Measurements from ENCODE around the gene CXCL5. TPM values are rescaled to one million over a fixed set of nuclear protein-coding genes. Genes with fewer than 3 reads are reported as not detected.

The CXCL5 gene
- total RNA-seq, 1 experiment from 2014 or later: 0.10 TPM

DNA sequence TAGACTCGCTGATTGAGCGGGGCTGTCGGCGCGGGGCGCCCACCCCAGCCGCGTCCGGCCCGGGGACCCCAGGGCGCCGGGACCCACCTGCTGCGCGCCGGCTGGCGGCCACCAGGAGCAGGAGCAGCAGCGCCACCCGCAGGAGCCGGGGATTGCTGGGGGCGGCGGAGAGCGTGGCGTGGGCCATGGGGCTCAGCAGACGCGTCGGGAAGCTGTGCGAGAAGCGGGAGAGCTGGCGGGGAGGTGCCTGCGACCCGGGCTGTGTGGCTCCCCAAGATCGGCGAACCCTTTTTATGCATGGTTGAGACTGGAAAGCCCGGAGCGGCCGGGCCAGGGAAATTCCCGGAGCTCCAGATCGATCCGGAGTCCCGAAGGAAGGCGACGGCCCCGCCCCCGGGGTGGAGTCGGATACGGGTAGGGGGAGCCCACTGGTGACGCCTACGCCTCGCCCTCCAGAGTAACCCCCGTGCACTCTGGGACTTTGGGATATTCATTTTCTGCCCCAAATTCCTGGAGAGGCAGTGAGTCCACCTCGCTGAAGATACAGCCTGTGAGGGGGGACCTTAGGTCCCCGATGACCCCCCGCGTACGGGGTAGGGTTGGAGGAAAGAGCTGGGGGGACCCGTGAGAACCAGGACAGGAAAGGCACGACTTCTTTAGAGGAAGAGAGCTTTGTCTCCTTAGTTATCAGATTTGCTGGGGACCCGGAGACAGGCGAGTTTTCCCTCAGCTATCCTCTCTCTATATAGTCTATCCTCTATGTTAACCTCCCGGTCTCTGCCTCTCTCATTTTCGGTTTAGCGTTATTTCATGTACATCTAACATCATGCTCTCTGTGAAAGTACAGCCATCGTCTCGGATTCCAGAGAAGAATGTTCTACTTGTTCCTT lies 40.2 kb upstream of the CXCL5 start, which contains the start of gene CXCL3:
Gene CXCL3, minus strand, starts transcription at position 265 of the 890 bp plus-strand sequence. Its CDS starts 78 bp downstream, at position 187.
- CTCF ChIA-PET: no interaction called here
- in situ Hi-C loops (cut with HindIII; ENCODE audit: low pct_unique_long_range_greater_than_20kb, low sequenced_read_pairs) (no loop called here), intact Hi-C loops (cut with micrococcal nuclease; ENCODE audit: unreplicated experiment) (no loop called here)
- ATAC-seq: peak; percentile 95
- no peak for TF ChIP-seq TCF7L2 (IDR thresholded peaks at IDR 0.05; ENCODE audit: low read depth, low read length)
- TF ChIP-seq, protein P1, sequence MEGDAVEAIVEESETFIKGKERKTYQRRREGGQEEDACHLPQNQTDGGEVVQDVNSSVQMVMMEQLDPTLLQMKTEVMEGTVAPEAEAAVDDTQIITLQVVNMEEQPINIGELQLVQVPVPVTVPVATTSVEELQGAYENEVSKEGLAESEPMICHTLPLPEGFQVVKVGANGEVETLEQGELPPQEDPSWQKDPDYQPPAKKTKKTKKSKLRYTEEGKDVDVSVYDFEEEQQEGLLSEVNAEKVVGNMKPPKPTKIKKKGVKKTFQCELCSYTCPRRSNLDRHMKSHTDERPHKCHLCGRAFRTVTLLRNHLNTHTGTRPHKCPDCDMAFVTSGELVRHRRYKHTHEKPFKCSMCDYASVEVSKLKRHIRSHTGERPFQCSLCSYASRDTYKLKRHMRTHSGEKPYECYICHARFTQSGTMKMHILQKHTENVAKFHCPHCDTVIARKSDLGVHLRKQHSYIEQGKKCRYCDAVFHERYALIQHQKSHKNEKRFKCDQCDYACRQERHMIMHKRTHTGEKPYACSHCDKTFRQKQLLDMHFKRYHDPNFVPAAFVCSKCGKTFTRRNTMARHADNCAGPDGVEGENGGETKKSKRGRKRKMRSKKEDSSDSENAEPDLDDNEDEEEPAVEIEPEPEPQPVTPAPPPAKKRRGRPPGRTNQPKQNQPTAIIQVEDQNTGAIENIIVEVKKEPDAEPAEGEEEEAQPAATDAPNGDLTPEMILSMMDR (IDR thresholded peaks at IDR 0.05): peak; percentile 72
- TF ChIP-seq, protein P2, sequence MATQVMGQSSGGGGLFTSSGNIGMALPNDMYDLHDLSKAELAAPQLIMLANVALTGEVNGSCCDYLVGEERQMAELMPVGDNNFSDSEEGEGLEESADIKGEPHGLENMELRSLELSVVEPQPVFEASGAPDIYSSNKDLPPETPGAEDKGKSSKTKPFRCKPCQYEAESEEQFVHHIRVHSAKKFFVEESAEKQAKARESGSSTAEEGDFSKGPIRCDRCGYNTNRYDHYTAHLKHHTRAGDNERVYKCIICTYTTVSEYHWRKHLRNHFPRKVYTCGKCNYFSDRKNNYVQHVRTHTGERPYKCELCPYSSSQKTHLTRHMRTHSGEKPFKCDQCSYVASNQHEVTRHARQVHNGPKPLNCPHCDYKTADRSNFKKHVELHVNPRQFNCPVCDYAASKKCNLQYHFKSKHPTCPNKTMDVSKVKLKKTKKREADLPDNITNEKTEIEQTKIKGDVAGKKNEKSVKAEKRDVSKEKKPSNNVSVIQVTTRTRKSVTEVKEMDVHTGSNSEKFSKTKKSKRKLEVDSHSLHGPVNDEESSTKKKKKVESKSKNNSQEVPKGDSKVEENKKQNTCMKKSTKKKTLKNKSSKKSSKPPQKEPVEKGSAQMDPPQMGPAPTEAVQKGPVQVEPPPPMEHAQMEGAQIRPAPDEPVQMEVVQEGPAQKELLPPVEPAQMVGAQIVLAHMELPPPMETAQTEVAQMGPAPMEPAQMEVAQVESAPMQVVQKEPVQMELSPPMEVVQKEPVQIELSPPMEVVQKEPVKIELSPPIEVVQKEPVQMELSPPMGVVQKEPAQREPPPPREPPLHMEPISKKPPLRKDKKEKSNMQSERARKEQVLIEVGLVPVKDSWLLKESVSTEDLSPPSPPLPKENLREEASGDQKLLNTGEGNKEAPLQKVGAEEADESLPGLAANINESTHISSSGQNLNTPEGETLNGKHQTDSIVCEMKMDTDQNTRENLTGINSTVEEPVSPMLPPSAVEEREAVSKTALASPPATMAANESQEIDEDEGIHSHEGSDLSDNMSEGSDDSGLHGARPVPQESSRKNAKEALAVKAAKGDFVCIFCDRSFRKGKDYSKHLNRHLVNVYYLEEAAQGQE (IDR thresholded peaks at IDR 0.05; ENCODE audit: insufficient read depth in 1 of 2, low read depth in 2 of 2, low read length in 1 of 2): no peak
- Histone ChIP-seq H3K36me3 (ENCODE audit: control insufficient read depth, insufficient read depth, low read length) (no peaks in the 10 kb centered on the region), H3K27me3 (ENCODE audit: control insufficient read depth, insufficient read depth, low read length) (peaks cover 4% of the 10 kb centered on the region; the same call in 1 of the 2 replicates), H3K4me3 (ENCODE audit: low read depth in 2 of 2, low read length in 2 of 2) (peak within 1 kb of the TSS; percentile 50 to 87), H3K27ac (ENCODE audit: low read length) (no peak within 1 kb of the TSS), H3K4me1 (ENCODE audit: control insufficient read depth, insufficient read depth, low read length) (no peaks in the 10 kb centered on the region), H3K9me3 (ENCODE audit: control insufficient read depth, insufficient read depth, low read depth, low read length) (no peaks in the 10 kb centered on the region)
- DNase-seq (ENCODE audit: low read depth, low spot score): no peak
- POLR2A ChIA-PET: interaction anchor here (0.6 kb wide), 1 partner anchor 16 kb away, joined by 4 read pairs; no protein-coding TSS in a partner anchor
- BruUV-seq (replicated peaks): no TSS peak

- ChIA-PET POLR2A (no interaction called here), CTCF (no interaction called here)
- TF ChIP-seq, protein P2 (IDR thresholded peaks at IDR 0.05; ENCODE audit: insufficient read depth in 1 of 2, low read depth in 2 of 2, low read length in 1 of 2): no peak
- TF ChIP-seq TCF7L2 (IDR thresholded peaks at IDR 0.05; ENCODE audit: low read depth, low read length) (no peak), POLR2AphosphoS5 (IDR thresholded peaks at IDR 0.05; ENCODE audit: low read depth, low read length) (no peak), SIN3A (IDR thresholded peaks at IDR 0.05; ENCODE audit: borderline replicate concordance, insufficient read depth, low read depth, low read length) (no peak)
- TF ChIP-seq, protein P1 (IDR thresholded peaks at IDR 0.05): no peak
- Histone ChIP-seq H3K9me3 (ENCODE audit: control insufficient read depth, insufficient read depth, low read depth, low read length) (no peaks in the 10 kb centered on the region), H3K27ac (ENCODE audit: low read length) (no peak overlapping the region), H3K4me1 (ENCODE audit: control insufficient read depth, insufficient read depth, low read length) (no peaks in the 10 kb centered on the region), H3K36me3 (ENCODE audit: control insufficient read depth, insufficient read depth, low read length) (no peaks in the 10 kb centered on the region), H3K27me3 (ENCODE audit: control insufficient read depth, insufficient read depth, low read length) (peaks cover 4% of the 10 kb centered on the region; the same call in 1 of the 2 replicates), H3K4me3 (ENCODE audit: low read depth in 2 of 2, low read length in 2 of 2) (peak overlapping the region; percentile 50 to 87)
- intact Hi-C loops (cut with micrococcal nuclease; ENCODE audit: unreplicated experiment): no loop called here
- ATAC-seq (peak; percentile 23), DNase-seq (ENCODE audit: low read depth, low spot score) (no peak)
- in situ Hi-C loops (cut with HindIII; ENCODE audit: low pct_unique_long_range_greater_than_20kb, low sequenced_read_pairs): no loop called here
- BruUV-seq (replicated peaks): no TSS peak
Measured at GRCh38 chr4:74038086-74038424, 39.6 kb upstream of the CXCL5 start.

All from Panc1 (cell line).